PC-9 (cell line): ENCODE results near the gene PSME3IP1. TPM values are rescaled to one million over a fixed set of nuclear protein-coding genes. Genes with fewer than 3 reads are reported as not detected.

Experiments
- BruUV-seq: library from RNA; stranded (reverse); fragments of 400-500 nt; replicated peaks from 2 replicates; lab custom pipeline; 2021; lab: Mats Ljungman, UMichigan
- CTCF ChIA-PET: fragments of 300-600 bp; sonication (Branson Sonifier 250); formaldehyde crosslinking; loops from one replicate; lab custom pipeline; 2022; ENCODE audit warnings: antibody characterized with exemption; lab: Charles Lee
- POLR2A ChIA-PET: fragments of 300-600 bp; sonication (Branson Sonifier 250); formaldehyde crosslinking; loops from one replicate; lab custom pipeline; 2022; ENCODE audit warnings: antibody characterized with exemption; ENCODE audit not compliant: unreplicated experiment; lab: Charles Lee
- DNase-seq, 2 experiments: peaks; one replicate each; pipeline versions ENCODE4 v3.0.0 to v3.0.0-alpha.2; 2015 to 2022; ENCODE audit warnings: mixed read lengths in 1 of 2
- H2AFZ ChIP-seq: fragments of 200-600 bp; sonication (generic); 2 replicates; pipeline ENCODE4 v1.8.1; 2017; ENCODE audit warnings: antibody characterized with exemption
- H3F3A ChIP-seq: fragments of 200-600 bp; sonication (generic); 2 replicates; pipeline ENCODE4 v1.8.1; 2017; ENCODE audit warnings: antibody characterized with exemption, mild to moderate bottlenecking, low read depth; ENCODE audit not compliant: insufficient read depth
- H3K27ac ChIP-seq: fragments of 200-600 bp; sonication (generic); 2 replicates; pipeline ENCODE4 v1.6.1; 2016; ENCODE audit warnings: mixed run types
- H3K27me3 ChIP-seq: fragments of 200-600 bp; sonication (generic); 2 replicates; pipeline ENCODE4 v1.6.1; 2016; ENCODE audit warnings: low read depth, mixed run types; ENCODE audit not compliant: insufficient read depth
- H3K36me3 ChIP-seq: fragments of 200-600 bp; sonication (generic); 2 replicates; pipeline ENCODE4 v1.6.1; 2016; ENCODE audit warnings: low read depth, mixed run types
- H3K4me1 ChIP-seq: fragments of 200-600 bp; sonication (generic); replicated peaks from 2 replicates; pipeline ENCODE4 v1.6.1; 2016; ENCODE audit warnings: mixed run types; ENCODE audit not compliant: insufficient read depth
- H3K4me2 ChIP-seq: fragments of 200-600 bp; sonication (generic); 2 replicates; pipeline ENCODE4 v1.6.1; 2017; ENCODE audit warnings: mixed run types
- H3K4me3 ChIP-seq: fragments of 200-600 bp; sonication (generic); 2 replicates; pipeline ENCODE4 v1.6.1; 2016; ENCODE audit warnings: mixed run types
- H3K79me2 ChIP-seq: fragments of 200-600 bp; sonication (generic); 2 replicates; pipeline ENCODE4 v1.6.1; 2017; ENCODE audit warnings: low read depth, mixed run types
- H3K9me2 ChIP-seq: fragments of 200-600 bp; sonication (generic); 2 replicates; pipeline ENCODE4 v1.8.1; 2017; ENCODE audit warnings: mild to moderate bottlenecking; ENCODE audit not compliant: insufficient read depth
- H3K9me3 ChIP-seq: fragments of 200-600 bp; sonication (generic); 2 replicates; pipeline ENCODE4 v1.8.1; 2016; ENCODE audit warnings: low read depth; ENCODE audit not compliant: insufficient read depth
- H4K20me1 ChIP-seq: fragments of 200-600 bp; sonication (generic); 2 replicates; pipeline ENCODE4 v1.8.1; 2017; ENCODE audit not compliant: insufficient read depth
- EZH2 ChIP-seq: fragments of 200-600 bp; sonication (generic); IDR thresholded peaks from 2 replicates; pipeline ENCODE4 v1.8.0; 2017; ENCODE audit warnings: antibody characterized with exemption, low read depth
- intact Hi-C: fragments of 100-400 bp; cut with micrococcal nuclease; formaldehyde crosslinking; loops from one replicate; pipeline ENCODE4 v1.10.0; 2022; ENCODE audit not compliant: unreplicated experiment
- total RNA-seq: library from RNA; stranded (reverse); gene quantifications from 2 replicates; pipeline ENCODE4 v1.2.3, GENCODE V29; 2021
- TF ChIP-seq, protein P1 (sequence below): fragments of 200-600 bp; sonication (generic); conservative IDR thresholded peaks from 2 replicates; pipeline ENCODE4 v1.6.1; 2017; ENCODE audit warnings: mixed run types, antibody characterized with exemption, mild to moderate bottlenecking, moderate library complexity

The PSME3IP1 gene
- total RNA-seq, 1 experiment from 2014 or later = 121 TPM

DNA sequence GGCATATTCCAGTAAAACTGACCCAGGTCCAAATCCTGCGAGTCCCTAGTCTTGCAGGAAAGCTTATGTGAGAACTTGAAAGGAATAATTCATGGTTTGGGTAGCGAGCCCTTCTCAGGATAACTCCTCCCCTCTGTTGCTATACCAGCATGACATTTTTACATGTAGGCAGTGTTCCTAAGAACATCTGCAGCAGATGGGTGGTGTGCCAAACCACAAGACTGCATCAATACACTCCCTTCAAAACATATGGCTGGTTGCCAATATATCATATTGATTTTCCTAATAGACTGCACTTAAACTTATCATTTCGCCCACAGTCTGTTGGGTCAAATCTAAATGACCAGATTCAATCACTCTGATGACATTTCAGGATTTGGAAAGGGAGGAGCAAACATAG, 19.9 kb downstream of the PSME3IP1 start:
- H2AFZ ChIP-seq = no peak overlapping the region
- intact Hi-C loops = loop anchor here (5.0 to 10.0 kb wide), 2 partner anchors 219 to 371 kb away; no protein-coding TSS in a partner anchor
- ChIA-PET POLR2A (no interaction called here), CTCF (no interaction called here)
- H3K9me3 ChIP-seq = no peaks in the 10 kb centered on the region
- no peak for DNase-seq
- H4K20me1 ChIP-seq = peaks cover 5% of the 10 kb centered on the region; the same call in 1 of the 2 replicates
- no peaks in the 10 kb centered on the region for H3K4me1 ChIP-seq
- no peaks in the 10 kb centered on the region for H3K9me2 ChIP-seq
- no peak overlapping the region for H3K4me3 ChIP-seq
- no peak overlapping the region for H3K4me2 ChIP-seq
- H3F3A ChIP-seq = peaks cover 2% of the 10 kb centered on the region
- BruUV-seq = no TSS peak
- H3K79me2 ChIP-seq = no peaks in the 10 kb centered on the region
- no peak overlapping the region for H3K27ac ChIP-seq
- no peaks in the 10 kb centered on the region for H3K27me3 ChIP-seq
- TF ChIP-seq, protein P1, sequence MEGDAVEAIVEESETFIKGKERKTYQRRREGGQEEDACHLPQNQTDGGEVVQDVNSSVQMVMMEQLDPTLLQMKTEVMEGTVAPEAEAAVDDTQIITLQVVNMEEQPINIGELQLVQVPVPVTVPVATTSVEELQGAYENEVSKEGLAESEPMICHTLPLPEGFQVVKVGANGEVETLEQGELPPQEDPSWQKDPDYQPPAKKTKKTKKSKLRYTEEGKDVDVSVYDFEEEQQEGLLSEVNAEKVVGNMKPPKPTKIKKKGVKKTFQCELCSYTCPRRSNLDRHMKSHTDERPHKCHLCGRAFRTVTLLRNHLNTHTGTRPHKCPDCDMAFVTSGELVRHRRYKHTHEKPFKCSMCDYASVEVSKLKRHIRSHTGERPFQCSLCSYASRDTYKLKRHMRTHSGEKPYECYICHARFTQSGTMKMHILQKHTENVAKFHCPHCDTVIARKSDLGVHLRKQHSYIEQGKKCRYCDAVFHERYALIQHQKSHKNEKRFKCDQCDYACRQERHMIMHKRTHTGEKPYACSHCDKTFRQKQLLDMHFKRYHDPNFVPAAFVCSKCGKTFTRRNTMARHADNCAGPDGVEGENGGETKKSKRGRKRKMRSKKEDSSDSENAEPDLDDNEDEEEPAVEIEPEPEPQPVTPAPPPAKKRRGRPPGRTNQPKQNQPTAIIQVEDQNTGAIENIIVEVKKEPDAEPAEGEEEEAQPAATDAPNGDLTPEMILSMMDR = no peak
- TF ChIP-seq EZH2 = no peak
- peaks cover 10% of the 10 kb centered on the region; the same call in 1 of the 2 replicates for H3K36me3 ChIP-seq

DNA sequence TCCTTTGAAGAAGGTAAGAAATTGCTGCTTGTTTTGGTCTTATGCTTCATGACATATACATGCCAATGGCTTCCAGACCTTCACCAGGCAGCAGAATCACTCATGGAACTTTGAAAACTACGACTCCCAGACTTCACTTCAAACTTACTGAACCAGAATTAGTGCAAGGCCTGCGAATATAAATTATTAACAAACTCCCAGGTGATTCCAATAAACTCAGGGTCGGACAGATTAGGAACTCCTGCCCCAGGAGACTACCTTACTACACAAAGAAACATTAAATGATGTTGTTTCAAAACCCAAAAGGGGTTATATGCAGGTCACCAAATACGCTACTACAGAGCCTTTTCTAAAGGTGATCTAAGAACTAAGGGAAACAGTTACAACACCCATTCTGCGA, 20.4 kb downstream of the PSME3IP1 start:
- H2AFZ ChIP-seq = no peak overlapping the region
- no peaks in the 10 kb centered on the region for H3K9me3 ChIP-seq
- TF ChIP-seq EZH2 = no peak
- TF ChIP-seq, protein P1 = no peak
- peaks cover 5% of the 10 kb centered on the region for H3F3A ChIP-seq
- no peaks in the 10 kb centered on the region for H3K27me3 ChIP-seq
- BruUV-seq = no TSS peak
- H4K20me1 ChIP-seq = peaks cover 5% of the 10 kb centered on the region; the same call in 1 of the 2 replicates
- peaks cover 12% of the 10 kb centered on the region; the same call in 1 of the 2 replicates for H3K36me3 ChIP-seq
- ChIA-PET CTCF (no interaction called here), POLR2A (no interaction called here)
- intact Hi-C loops = loop anchor here (5.0 to 10.0 kb wide), 2 partner anchors 218 to 371 kb away; no protein-coding TSS in a partner anchor
- no peaks in the 10 kb centered on the region for H3K79me2 ChIP-seq
- no peak overlapping the region for H3K4me3 ChIP-seq
- H3K4me2 ChIP-seq = no peak overlapping the region
- no peaks in the 10 kb centered on the region for H3K4me1 ChIP-seq
- H3K27ac ChIP-seq = no peak overlapping the region
- no peak for DNase-seq
- no peaks in the 10 kb centered on the region for H3K9me2 ChIP-seq

DNA sequence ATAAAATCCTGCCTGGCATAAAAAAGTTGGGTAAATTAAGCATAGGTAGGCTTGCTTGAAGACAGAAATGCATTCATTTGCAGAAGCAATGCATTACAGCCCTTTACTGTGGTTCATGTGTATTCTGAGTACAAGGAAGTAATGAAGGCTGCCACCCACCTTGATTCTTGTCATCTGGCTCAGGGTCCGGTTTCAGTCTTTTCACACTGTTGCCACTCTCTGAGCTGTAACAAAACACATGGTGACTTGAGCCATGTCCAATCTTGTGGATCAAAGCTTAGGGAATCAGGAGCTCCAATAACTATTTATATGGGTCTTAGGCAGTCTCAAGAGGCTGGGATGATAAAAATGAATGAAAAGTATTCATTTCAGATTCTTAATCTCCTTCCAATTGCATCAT, 22.0 kb downstream of the PSME3IP1 start:
- Histone ChIP-seq H3K79me2 (no peaks in the 10 kb centered on the region), H3K27me3 (no peaks in the 10 kb centered on the region), H3K9me2 (no peaks in the 10 kb centered on the region), H3K4me2 (no peak overlapping the region), H3K36me3 (peaks cover 19% of the 10 kb centered on the region), H3K27ac (no peak overlapping the region), H3F3A (peaks cover 5% of the 10 kb centered on the region), H3K9me3 (no peaks in the 10 kb centered on the region), H3K4me3 (no peak overlapping the region), H3K4me1 (no peaks in the 10 kb centered on the region), H2AFZ (no peak overlapping the region), H4K20me1 (peaks cover 5% of the 10 kb centered on the region; the same call in 1 of the 2 replicates)
- BruUV-seq = no TSS peak
- TF ChIP-seq, protein P1 = no peak
- no peak for TF ChIP-seq EZH2
- intact Hi-C loops = loop anchor here (10.0 kb wide), 1 partner anchor 369 kb away; no protein-coding TSS in a partner anchor
- ChIA-PET POLR2A (no interaction called here), CTCF (no interaction called here)
- no peak for DNase-seq
